Brain microvascular endothelial cell (primary cell): Measurements from ENCODE around the gene TP73.

Source experiments
- DNase-seq: peaks from one replicate; pipeline ENCODE4 v3.0.0-alpha.2; 2020
- H3K27ac ChIP-seq: fragments of 250-450 bp; sonication (Bioruptor Pico); 2 replicates; pipeline ENCODE4 v1.5.1; 2020; ENCODE audit warnings: mild to moderate bottlenecking, moderate library complexity
- H3K27me3 ChIP-seq: fragments of 250-450 bp; sonication (Bioruptor Pico); replicated peaks from 2 replicates; pipeline ENCODE4 v1.5.1; 2020; ENCODE audit warnings: mild to moderate bottlenecking
- H3K36me3 ChIP-seq: fragments of 250-450 bp; sonication (Bioruptor Pico); replicated peaks from 2 replicates; pipeline ENCODE4 v1.5.1; 2020; ENCODE audit warnings: mild to moderate bottlenecking
- H3K4me3 ChIP-seq: 2 replicates; pipeline ENCODE4 v1.5.1; 2011; ENCODE audit warnings: low read depth, mild to moderate bottlenecking, control low read depth, low read length, moderate library complexity
- CTCF ChIP-seq: IDR thresholded peaks from 2 replicates; pipeline ENCODE4 v1.5.1; 2011; ENCODE audit warnings: low read depth, mild to moderate bottlenecking, moderate library complexity, low read length, control low read depth, inconsistent platforms; ENCODE audit errors: missing control alignments
- in situ Hi-C: cut with HindIII; loops from 2 replicates; pipeline ENCODE4 v1.10.0; 2017; ENCODE audit warnings: low sequenced_read_pairs, low pct_ligation_motif_present

The TP73 gene

DNA sequence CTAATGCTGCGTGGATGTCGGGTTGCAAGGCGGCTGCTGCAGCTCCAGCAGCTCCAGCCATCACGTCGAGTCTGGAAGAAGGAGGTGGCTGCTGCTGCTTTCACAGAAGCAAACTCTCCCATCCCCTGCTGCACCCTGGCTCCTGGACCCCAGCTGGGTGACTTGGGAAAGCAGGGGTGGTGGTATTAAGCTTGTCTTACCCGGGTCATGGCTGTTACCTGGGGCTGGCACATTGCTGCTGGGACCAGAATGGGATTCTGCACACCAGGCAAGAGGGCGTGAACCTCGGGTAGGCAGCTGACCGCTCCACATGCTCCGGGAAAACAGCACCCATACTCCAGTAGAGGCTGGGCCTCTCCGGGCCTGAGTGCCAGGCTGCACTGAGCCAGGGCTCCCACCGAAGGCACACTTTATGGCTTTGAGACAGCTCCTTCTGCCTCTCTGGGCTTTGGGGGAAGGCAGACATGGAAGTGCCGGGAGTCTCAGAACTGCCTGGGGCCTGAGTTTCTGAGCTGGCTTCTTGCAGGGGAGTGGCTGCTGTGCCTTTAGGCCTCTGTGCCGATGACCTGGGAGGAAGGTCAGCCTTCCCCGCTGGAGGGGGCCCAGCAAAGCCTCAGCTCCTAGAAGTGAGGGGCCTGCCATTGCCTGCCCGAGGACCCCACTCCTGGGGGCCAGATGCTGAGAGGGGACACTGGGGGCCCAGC lies 121.4 kb downstream of the TP73 start:
- DNase-seq, result no peak
- Histone ChIP-seq H3K27ac (no peak overlapping the region), H3K27me3 (no peaks in the 10 kb centered on the region), H3K4me3 (no peak overlapping the region), H3K36me3 (no peaks in the 10 kb centered on the region)
- no peak for TF ChIP-seq CTCF
- in situ Hi-C loops, result no loop called here

DNA sequence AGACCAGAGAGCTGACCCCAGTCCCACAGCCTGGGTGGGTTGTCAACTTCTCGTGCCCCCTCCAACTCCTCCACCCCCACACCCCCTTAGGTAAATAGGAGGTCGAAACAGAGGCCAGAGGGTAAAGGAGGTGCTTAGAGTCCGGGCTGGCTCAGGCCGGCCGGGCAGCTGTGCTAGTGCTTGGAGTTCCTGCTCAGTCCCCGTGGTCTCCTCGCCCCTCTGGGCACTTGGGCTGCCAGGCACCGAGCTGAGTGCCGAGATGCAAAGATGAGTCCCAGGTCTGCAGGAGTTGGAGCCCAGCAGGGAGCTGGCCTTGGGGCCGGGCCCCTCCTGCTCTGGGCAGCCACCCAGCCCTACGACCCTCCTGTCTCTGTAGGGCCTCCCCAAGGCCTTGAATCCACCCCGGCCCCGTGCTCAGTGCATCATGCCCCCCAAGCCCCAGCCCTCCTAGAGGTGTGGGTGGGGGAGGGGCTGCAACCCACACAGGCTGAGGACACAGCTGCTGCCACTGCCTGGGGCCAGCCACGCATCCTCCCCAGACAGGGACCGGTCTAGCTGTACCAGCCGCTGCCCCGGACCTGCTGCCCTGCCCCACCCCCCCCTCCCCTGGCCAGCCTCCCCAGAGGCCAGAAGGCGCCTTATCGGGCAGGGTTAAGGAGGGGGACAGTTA lies 122.1 kb downstream of the TP73 start:
- no peak overlapping the region for H3K27ac ChIP-seq
- TF ChIP-seq CTCF, result no peak

DNA sequence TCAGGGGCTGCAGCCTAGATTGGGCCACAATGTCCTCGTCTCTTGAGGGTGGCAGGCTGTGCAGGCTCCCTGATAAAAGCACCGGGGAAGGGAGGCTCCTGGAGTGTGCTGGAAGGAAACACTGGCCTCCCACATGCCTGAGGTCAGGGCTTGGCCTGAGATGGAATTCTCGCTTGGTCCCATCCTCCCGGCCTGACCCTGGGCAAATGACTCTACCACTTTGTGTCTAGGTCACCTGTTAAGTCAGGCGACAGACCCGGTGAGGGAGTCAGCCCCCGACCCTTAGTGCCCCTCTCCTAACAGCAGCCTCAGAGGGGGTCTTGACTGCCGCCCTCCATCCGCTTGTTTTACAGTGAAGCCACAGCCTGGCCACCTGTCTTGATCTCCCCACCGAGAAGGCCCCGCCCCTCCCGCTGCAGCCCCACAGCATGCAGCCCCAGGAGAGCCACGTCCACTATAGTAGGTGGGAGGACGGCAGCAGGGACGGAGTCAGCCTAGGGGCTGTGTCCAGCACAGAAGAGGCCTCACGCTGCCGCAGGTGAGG lies 122.7 kb downstream of the TP73 start:
- Histone ChIP-seq H3K4me3 (no peak overlapping the region), H3K27ac (no peak overlapping the region), H3K27me3 (no peaks in the 10 kb centered on the region), H3K36me3 (peaks cover 10% of the 10 kb centered on the region)
- TF ChIP-seq CTCF, result no peak
- in situ Hi-C loops, result no loop called here
- DNase-seq, result no peak

More for the DNA sequence above, 122.1 kb downstream of the TP73 start:
- H3K4me3 ChIP-seq, result no peak overlapping the region
- H3K27me3 ChIP-seq, result no peaks in the 10 kb centered on the region
- in situ Hi-C loops, result no loop called here
- no peak for DNase-seq
- peaks cover 5% of the 10 kb centered on the region for H3K36me3 ChIP-seq

GRCh38 chr1:3775490-3776230 lies 123.3 kb downstream of the TP73 start:
- H3K4me3 ChIP-seq, result no peak overlapping the region
- H3K27ac ChIP-seq, result no peak overlapping the region
- TF ChIP-seq CTCF, result peak; percentile 33
- peaks cover 11% of the 10 kb centered on the region for H3K36me3 ChIP-seq
- in situ Hi-C loops, result no loop called here
- H3K27me3 ChIP-seq, result no peaks in the 10 kb centered on the region
- DNase-seq, result peak; percentile 34

GRCh38 chr1:3776231-3776961 lies 124.1 kb downstream of the TP73 start:
- DNase-seq, result no peak
- H3K27me3 ChIP-seq, result no peaks in the 10 kb centered on the region
- in situ Hi-C loops, result no loop called here
- no peak overlapping the region for H3K27ac ChIP-seq
- H3K4me3 ChIP-seq, result no peak overlapping the region
- no peak for TF ChIP-seq CTCF
- H3K36me3 ChIP-seq, result peaks cover 17% of the 10 kb centered on the region
